ENCODE measurements around the gene SCFD2.

DNA sequence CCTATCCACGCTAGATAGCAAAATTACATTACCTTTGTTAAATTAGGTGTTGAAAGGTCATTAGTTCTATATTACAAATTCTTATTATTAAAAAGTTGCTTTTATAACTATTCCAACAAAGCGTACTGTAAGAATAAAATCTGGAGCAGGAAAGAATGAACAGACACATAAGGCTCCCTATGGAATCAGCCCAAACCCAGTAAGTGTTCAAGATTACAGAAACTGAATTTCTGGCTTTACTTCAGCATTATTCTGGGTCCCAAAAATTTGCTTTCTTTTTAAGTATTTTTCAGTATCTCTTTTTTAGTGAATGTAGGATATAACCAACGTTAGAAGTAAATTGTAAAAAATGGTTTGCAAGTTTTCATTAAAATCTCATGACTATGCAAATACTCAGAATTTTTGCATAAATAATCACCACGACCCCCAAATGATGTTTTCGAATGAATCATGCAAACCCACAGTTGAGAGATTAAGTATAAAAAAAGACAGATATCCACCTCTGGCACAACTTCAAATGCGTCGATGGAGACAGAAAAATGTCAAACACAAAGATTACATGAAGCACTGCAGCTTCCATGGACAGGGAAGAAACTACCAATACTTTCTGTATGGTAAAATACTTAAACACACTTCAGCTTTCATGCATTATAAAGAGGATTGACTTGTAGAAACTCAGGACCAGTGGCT lies 265.2 kb downstream of the SCFD2 start:
- TF ChIP-seq POLR2AphosphoS5 (IDR thresholded peaks at IDR 0.05; ENCODE audit: low read depth, low read length) (no peak), TAF1 (IDR thresholded peaks at IDR 0.05; ENCODE audit: borderline replicate concordance, insufficient read depth, low read length) (no peak), SIN3A (IDR thresholded peaks at IDR 0.05; ENCODE audit: borderline replicate concordance, insufficient read depth, low read length) (no peak)
- TF ChIP-seq, protein P1, sequence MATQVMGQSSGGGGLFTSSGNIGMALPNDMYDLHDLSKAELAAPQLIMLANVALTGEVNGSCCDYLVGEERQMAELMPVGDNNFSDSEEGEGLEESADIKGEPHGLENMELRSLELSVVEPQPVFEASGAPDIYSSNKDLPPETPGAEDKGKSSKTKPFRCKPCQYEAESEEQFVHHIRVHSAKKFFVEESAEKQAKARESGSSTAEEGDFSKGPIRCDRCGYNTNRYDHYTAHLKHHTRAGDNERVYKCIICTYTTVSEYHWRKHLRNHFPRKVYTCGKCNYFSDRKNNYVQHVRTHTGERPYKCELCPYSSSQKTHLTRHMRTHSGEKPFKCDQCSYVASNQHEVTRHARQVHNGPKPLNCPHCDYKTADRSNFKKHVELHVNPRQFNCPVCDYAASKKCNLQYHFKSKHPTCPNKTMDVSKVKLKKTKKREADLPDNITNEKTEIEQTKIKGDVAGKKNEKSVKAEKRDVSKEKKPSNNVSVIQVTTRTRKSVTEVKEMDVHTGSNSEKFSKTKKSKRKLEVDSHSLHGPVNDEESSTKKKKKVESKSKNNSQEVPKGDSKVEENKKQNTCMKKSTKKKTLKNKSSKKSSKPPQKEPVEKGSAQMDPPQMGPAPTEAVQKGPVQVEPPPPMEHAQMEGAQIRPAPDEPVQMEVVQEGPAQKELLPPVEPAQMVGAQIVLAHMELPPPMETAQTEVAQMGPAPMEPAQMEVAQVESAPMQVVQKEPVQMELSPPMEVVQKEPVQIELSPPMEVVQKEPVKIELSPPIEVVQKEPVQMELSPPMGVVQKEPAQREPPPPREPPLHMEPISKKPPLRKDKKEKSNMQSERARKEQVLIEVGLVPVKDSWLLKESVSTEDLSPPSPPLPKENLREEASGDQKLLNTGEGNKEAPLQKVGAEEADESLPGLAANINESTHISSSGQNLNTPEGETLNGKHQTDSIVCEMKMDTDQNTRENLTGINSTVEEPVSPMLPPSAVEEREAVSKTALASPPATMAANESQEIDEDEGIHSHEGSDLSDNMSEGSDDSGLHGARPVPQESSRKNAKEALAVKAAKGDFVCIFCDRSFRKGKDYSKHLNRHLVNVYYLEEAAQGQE (IDR thresholded peaks at IDR 0.05; ENCODE audit: insufficient read depth in 1 of 2, low read depth in 2 of 2, low read length in 2 of 2) = no peak

All from PFSK-1 (cell line).